Kidney tubule cell (primary cell): Measurements from ENCODE around the gene PARD6A.

Experiments
- DNase-seq: peaks from one replicate; pipeline ENCODE4 v3.0.0-alpha.2; 2018; ENCODE audit warnings: low spot score

PARD6A gene

GRCh38 chr16:67666559-67667452, 6.0 kb downstream of the PARD6A start, which contains the start of the genes C16orf86 and ENKD1:
C16orf86 (plus strand) TSS chr16:67666814; CDS start chr16:67666971, 157 bp downstream.
ENKD1 (minus strand) TSS chr16:67666750; CDS start chr16:67666442, 308 bp downstream.
- DNase-seq, result peak; percentile 81

- no peak for DNase-seq
Measured at GRCh38 chr16:67667453-67667816, 6.7 kb downstream of the PARD6A start.

DNA sequence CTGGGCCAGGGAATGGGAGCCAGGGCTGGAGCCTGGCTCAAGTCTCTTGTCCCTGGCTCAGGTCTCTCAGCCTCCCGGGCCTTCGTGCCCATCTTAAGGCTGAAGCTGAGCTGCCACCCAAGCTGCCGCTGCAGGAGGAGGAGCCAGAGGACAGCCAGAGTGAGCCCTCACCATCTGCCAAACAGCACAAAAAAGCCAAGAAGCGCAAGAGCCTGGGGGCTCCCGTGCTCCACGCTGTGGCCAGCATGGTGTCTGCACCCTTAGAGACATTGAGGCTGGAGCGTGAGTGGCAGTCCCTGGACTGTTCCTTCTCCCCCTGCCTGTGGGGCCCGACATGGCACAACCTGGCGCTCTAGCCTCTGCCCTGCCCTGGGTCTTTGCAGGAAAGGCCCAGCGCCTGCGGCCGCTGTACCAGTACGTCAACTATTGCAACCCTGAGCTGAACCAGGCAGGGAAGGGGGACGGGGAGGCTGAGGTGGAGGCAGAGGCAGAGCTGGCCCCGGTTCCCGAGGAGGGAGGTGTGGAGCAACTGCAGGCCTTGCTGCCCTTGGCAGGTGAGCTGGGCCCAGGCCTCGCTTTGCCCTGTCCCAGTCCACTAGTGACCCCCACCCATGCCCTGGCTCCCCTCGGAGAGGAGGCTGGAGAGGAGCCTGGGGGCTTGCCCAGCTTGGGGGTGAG, 7.2 kb downstream of the PARD6A start:
- peak; percentile 95 for DNase-seq

GRCh38 chr16:67668495-67669157, 7.9 kb downstream of the PARD6A start:
- DNase-seq, result no peak

GRCh38 chr16:67669499-67670101, 8.8 kb downstream of the PARD6A start:
- DNase-seq, result no peak

DNA sequence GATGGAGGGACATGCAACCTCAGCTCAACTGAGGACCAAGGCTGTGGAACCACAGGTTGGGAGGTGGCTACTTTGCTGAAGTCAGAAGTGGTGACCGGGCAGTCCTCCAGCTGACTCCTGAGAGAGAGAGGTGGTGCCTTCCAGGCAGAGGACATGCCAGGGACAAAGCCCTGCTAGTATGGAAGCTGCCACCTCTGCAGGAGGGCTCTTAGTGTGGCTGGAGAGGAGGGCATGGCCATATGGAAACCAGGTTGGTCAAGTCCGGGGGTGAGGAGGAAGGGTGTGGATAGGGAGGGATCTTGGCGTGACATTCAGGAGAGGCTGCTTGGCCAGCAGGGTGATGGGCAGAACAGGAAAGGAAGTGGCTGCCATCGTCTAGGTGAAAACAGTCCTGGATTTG, 11.5 kb downstream of the PARD6A start:
- no peak for DNase-seq

DNA sequence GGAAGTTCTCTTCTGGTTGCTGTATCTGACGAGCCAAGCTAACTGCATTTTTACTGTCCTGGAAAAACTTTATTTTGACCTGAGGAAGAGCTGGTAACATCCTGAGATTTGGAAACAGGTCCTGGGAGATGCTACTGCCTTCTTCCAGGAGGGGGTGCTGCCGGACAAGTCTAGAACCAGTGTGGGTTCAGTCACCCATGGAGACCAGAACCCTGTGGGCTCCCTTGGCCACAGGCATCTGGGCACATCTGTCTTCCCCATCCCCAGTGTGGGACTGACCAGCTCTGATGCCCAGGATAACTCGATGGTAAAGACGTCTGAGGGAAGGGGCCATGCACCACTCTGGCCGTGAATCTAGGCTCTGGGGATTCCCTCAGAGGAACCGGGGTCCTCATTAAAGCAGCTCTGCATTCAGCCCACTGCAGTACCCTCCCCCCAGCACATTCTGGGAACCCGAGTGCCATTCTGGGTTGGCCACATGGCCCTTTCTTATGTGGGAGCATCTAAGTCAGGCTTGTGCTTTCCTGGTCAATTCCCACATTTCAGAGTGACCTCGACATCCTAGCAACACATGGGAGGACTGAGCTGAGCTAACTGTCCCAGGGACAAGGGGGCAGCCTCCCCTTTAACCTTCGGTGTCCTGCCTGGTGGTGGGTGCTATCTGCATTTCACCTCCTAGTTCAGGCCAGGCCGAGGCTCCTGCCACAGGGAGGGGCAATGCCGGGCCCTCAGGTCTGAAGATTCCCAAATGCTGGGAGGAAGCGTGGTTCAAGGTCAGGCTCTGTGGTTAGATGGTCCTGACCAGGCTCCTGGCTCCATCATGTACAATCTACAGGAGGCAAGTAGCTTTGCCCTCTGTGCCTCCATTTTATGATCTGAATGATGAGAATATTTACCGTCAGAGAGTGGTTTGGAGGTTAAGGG, 12.2 kb downstream of the PARD6A start:
- peak; percentile 79 for DNase-seq

DNA sequence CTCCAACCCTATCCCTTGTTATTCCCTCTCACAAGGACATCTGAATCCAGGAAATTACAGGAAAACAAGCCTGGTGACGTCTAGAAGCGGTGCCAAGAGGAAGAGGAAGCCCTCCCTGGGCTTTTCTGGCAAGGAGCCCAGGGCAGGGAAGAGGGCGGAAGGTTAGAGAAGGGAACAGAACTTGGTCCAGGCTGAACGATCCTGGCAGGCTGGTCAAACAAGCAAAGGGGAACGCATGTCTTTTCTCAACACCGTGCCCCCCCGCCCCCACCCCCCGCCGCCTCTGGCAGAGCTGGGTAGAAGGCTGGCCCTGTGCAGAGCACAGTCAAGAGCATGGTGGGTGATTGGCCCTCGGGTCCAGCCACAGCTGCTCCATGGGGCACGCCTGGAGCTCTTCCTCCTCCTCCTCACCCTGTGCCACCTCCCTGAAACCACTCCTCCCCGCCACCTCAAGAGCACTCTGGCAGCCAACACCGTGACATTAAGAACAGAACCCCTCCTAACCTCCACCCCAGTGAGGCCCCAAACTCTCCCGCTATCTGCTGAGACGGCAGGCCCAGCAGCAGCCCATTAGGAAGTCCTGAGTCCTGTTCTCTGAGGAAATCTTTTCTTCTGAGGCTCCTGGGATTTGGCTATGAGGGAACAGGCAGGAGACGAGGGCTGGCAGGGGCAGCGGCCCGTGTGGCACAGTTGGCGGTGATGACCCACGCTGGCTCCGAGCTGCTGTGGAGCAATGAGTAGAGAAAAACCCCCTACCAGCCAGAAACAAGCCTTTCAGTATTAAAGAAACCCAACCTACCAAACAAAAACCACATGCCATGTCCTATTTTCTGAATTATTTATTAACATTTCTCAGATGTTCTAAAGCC, 13.2 kb downstream of the PARD6A start:
- DNase-seq, result peak; percentile 60

DNA sequence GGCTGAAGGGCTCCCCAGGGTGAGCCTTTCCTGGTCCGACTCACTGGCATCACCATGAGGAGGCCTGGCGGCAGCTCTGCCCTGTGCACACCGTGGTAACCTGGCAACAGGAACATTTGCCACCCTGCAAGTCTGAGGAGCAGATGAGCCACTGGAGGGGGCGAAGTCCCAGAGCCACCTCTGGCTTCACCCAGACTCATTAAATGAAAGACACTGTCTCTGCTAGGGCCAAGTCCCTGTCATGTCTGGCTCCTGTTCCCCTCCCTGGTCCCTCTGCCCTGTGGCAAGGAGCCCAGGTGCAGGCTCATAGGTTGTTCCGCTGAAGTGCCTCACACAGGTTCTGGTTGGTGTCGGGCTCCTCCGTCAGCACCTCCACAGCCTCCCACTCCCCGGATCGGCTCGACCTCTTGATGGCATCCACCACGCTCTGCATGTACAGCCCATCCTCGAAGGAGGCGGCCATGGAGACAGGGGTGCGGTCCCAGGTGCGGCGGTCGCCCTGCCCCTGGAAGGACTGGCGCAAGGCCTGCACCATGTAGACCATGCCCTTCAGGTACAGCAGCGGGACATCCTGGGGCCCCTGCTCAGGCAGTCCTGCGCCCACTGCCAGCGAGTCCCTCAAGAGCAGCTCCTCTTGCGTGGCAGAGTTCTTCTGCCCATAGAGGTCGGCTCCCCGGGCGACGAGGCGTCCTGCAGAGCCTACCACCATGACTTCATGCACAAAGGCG, 14.3 kb downstream of the PARD6A start:
- no peak for DNase-seq

- no peak for DNase-seq
Measured at GRCh38 chr16:67675579-67675935, 14.8 kb downstream of the PARD6A start.

GRCh38 chr16:67675999-67676398, 15.2 kb downstream of the PARD6A start:
- DNase-seq, result no peak

DNA sequence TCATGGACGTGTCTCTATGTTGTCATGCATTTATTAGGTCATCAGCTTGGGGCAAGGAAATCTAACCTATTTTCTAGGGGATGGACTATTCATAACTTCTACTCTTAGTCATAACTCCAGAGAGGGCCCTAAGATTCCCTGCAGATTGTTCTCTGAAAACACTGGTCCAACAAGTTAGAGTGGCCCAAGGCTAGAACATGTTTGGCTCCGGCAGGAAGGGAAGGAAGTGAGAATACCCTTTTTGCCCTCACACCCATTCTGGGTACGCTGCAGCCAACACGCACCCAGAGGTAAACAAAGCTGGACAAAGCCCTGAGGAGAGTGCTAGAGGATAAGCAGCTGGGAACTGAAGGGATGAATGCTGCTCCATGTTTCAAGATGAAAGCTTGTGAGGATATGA, 15.8 kb downstream of the PARD6A start:
- no peak for DNase-seq

GRCh38 chr16:67676939-67677338, 16.2 kb downstream of the PARD6A start:
- DNase-seq, result no peak

GRCh38 chr16:67677712-67678111, 17.0 kb downstream of the PARD6A start:
- peak; percentile 41 for DNase-seq

GRCh38 chr16:67678354-67679023, 17.7 kb downstream of the PARD6A start:
- DNase-seq, result no peak

DNA sequence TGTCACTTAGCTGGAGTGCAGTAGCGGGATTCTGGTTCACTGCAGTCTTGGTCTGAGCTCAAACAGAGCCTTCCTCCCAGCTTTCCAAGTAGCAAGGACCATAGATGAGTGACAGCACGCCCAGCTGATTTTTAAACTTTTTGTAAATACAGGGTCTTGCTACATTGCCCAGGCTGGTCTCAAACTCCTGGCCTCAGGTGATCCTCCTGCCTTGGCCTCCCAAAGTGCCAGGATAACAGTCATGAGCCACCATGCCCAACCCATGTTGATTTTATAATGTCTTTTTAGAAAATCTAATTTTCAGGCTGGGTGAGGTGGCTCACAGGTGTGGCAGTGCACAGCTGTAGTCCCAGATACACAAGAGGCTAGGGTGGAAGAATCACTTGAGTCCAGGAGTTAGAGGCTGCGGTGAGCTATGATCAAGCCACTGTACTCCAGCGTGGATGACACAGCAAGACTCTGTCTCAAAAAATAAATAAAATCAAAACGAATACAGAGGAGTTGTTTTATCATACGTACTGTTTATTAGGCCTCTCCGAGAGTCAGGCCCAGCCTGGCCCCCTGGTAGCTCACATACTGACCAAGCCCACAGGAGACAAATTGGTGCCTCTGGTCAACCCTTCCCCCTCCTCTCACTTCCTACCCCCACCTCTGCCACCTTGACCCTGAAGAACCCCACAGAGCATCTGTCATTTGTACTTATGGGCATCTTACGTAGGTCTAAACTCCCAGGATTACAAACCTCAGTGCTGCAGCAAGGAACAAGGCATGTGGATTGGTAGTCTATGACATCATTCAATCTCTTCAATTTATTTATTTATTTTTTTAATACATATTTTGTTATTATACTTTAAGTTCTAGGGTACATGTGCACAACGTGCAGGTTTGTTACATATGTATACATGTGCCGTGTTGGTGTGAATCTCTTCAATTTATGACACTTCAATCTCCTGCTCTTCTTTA, 19.5 kb downstream of the PARD6A start:
- no peak for DNase-seq

DNA sequence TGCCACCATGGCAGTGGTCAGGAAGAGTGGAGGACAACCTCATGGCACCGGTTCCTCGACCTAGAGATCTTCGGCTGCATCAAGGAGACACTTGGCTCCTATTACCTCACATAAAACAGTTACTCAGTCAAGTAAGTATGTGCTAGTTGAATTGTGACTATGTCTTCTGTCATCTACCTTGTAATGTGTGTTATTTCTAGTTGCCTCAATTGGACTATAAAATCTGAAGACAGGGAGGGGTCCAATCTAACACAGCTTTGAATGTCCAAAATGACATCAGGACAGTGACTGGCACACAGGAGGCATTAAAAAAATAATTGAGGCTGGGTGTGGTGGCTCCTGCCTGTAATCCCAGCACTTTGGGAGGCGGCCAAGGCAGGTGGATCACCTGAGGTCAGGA, 23.0 kb downstream of the PARD6A start:
- DNase-seq, result no peak
